ENCODE results near the gene TOM1L1. TPM values are rescaled to one million over a fixed set of nuclear protein-coding genes. Genes with fewer than 3 reads are reported as not detected.

Gene TOM1L1
- total RNA-seq, 4 donors from 2014 or later, result 7.1 to 103 (median 55.4) TPM

DNA sequence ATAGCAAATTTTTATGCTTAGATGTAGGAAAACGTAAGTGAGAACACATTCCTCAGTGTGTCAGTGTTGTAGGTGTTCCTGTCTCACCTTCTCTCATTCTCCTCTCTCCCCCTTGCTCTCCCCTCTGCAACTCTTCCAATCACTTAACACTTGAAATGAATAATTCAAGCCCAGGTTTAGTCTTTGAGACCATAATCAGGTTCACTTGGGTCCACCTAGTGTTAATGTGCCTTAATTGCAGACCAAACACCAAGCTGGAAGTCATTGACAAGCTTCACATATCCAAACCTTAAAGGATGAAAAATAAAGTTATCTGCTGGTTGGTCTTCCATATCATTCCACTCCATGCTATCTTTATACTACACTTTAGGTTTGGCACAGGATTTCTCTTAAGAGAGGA is 104.9 kb downstream of the TOM1L1 start:
- Histone ChIP-seq H3K27ac (no peak overlapping the region), H3K9me3 (no peaks in the 10 kb centered on the region), H3K36me3 (peaks cover 0 to 10% (median 0%) of the 10 kb centered on the region in 4 donors), H3K27me3 (no peaks in the 10 kb centered on the region), H3K4me3 (no peak overlapping the region), H3K4me1 (no peaks in the 10 kb centered on the region)
- no peak for DNase-seq
- WGBS, 2 donors (ENCODE audit: low coverage in 1 of 2), result 96 to 100% methylated on average over 1 of the region's 1 CpG
- intact Hi-C loops (cut with DNase I; ENCODE audit: low total_unique reads) (no loop called here), in situ Hi-C loops (cut with MboI; ENCODE audit: low pct_ligation_motif_present in 1 of 4, low pct_unique_long_range_greater_than_20kb in 1 of 4, low sequenced_read_pairs in 3 of 4) (no loop called here)
- no peak for TF ChIP-seq POLR2A (IDR thresholded peaks at IDR 0.05)
- TF ChIP-seq, protein P1, sequence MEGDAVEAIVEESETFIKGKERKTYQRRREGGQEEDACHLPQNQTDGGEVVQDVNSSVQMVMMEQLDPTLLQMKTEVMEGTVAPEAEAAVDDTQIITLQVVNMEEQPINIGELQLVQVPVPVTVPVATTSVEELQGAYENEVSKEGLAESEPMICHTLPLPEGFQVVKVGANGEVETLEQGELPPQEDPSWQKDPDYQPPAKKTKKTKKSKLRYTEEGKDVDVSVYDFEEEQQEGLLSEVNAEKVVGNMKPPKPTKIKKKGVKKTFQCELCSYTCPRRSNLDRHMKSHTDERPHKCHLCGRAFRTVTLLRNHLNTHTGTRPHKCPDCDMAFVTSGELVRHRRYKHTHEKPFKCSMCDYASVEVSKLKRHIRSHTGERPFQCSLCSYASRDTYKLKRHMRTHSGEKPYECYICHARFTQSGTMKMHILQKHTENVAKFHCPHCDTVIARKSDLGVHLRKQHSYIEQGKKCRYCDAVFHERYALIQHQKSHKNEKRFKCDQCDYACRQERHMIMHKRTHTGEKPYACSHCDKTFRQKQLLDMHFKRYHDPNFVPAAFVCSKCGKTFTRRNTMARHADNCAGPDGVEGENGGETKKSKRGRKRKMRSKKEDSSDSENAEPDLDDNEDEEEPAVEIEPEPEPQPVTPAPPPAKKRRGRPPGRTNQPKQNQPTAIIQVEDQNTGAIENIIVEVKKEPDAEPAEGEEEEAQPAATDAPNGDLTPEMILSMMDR (IDR thresholded peaks at IDR 0.05), result peak; percentile 12 to 35 (median 26)

Small RNAs within 50 kb of the gene (small RNA-seq; reads per million reads assigned to genes)
- gene AC007485.1, result 0 reads per million in 4 donors

Other genes starting within 250 kb of the TOM1L1 start
- gene COX11, start 67.8 kb downstream of the TOM1L1 start, total RNA-seq, result 10 to 100 TPM; 19.3 to 63.4 (median 37.5) TPM
- gene STXBP4, start 67.9 kb downstream of the TOM1L1 start, total RNA-seq, result 10 to 100 TPM in 1 of 4 donors, 1 to 10 TPM in 3; 1.4 to 16.2 (median 4.4) TPM

Data from transverse colon (tissue), 4 donors.